ENCODE results near the gene FSTL4.

Gene FSTL4

DNA sequence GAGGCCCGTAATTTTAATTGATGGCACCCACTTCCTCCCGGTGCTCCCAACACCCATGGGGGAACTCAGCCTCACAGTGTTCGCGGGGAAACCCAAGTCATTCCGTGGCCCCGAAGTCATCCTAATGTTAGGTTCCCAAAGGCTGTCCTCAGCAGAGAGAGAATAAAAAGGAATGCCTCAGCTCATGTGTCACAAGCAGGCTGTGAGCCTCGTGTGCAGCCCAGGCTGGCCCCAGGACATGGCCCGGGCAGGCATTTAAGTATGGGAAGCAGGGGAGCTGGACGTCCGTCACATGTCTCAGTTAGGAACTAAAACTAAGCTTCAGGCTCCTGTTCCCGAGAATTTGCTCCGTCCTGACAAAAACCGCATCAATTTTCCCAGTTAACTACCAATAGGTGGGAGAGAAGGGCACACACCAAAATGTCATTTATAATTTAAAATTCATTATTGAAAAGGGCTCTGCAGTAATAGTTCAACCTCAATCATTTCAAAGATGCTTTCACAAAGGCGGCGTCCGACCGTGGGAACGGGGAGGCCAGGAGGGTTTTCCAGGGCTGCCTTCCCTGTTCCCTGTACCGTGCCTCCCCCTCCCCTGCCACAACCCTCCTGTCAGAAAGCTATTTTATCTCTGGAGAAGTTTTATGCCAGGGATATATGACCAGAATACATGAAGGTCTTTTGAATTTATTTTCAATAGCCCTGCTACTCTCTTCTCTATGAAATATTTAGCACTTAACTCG, 137.3 kb downstream of the FSTL4 start:
- DNase-seq = no peak

DNA sequence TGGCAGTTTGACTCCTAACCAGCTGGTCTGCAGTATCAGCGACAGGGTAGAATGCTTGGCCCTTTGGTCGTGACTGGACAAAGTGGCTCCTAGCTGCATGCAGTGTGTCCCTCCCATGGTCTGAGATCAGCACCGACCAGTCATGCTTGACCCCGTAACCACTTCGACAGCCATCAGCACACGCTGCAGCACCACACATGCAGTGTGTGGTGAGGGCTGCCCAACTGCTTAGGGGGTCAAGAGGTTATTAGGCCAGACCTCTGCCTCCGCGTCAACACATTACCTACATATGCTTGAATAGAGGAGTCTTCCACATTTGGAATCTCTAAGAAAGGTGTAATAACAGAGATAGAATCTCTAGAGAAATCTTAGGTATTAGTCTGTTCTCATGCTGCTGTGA, 139.1 kb downstream of the FSTL4 start:
- no peak for DNase-seq

DNA sequence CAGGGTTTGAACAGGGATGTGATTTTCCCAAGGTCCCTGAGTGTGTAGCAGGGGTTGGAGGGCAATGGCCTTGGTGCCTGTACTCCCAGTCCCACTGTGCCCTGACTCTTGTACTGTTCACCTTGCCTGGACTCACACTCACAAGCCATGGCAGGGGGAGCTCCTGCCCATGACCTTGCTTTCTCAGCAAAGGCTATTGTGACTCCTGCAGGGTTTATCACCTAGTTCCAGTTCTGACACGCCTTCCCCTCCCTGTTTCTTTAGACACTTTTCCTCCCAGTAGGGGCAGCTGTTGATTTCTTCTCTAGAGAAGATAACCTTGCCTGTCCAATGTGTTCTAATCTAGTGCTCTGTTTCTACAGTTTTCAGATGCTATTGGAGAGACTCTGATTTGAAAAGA, 139.5 kb downstream of the FSTL4 start:
- no peak for DNase-seq

DNA sequence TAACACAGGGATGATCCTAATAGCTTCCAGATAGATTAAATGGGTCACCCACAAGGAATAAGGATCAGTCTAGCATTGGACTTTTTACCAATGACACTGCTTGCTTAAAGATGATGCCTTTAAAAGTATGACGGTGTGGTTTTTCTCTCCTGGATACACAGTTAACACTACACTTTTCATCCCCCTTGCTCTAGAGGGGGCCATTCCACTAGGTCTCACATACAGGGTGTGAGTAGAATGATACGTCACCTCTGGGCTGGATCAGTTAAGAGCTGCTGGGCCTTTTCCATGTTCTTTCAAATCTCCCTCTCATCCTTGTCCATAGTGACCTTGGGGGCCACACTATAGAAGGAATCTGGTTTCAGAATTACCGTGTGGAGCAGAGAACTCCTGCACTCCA, 140.6 kb downstream of the FSTL4 start:
- no peak for DNase-seq

DNA sequence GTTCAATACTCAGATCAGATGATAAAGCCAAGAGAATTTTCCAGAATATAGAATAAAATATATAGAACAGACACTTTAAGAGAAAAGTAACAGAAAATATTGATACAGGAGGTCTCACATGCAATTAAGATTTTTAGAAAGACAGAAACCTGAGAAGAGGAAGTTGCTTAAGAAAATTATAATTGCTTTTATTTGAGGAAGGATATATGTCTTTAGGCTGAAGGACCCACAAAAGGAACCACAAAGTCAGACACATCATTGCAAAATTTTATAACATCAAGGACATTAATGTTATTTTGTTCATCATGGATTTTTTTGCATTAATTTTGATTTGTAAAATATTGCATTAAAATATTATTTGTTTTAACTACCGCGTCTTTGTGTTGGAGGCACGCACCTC, 141.5 kb downstream of the FSTL4 start:
- DNase-seq = no peak

DNA sequence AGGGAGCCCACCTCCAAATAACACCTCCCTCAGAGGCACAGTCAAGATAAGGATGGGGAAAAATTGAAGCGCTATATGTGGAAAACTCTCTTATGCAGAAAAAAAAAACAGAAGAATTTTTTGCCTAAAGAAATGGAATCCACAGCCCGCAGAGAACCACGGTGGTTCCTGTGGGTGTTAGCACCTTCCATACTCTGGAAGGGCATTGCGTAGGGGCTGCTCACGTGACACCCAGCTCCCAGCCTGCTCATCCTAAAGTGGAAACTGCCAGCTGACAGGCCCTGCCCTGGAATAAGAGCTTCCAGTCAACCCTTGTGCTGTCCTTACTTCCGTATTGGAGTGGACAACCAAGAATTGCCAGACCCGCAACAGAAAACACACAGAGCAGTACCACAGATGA, 142.5 kb downstream of the FSTL4 start:
- no peak for DNase-seq

DNA sequence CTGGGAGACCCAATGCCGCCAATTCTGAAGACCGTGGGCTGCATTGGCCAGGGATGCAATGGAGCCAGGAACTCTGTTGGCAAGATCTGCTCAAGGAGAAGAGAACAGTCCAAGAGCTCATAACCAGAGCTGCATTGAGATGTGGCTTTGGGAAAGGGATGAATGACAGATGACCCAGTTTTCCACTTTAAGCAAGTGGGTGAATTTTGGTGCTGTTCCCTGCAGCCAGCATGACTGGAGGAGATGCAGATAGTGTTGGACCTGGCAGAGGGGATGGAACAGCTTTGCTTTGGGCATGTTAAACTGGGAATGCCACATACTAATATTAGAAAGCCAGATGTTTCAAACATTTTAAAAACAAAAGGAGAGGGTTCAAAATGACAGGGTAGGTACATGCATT, 143.1 kb downstream of the FSTL4 start:
- DNase-seq = no peak

DNA sequence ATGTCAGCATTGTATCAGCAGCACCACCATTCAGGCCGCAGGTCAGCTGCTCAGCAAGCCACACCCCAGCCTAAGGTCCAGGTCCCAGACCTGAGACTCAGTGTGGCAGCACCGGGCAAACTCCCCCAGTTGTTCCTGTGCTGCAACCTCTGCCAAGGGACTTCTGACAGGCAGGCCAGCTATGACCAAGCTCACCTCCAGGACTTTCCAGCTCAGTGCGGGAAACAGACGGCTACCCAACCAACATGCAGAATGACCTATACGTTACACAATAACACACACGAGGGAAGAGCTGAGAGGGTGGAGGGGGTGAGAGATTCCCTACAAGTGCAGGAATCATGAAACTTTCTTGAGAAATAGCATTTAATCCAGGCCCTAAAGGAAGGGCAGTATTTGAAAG, 143.7 kb downstream of the FSTL4 start:
- DNase-seq = no peak

DNA sequence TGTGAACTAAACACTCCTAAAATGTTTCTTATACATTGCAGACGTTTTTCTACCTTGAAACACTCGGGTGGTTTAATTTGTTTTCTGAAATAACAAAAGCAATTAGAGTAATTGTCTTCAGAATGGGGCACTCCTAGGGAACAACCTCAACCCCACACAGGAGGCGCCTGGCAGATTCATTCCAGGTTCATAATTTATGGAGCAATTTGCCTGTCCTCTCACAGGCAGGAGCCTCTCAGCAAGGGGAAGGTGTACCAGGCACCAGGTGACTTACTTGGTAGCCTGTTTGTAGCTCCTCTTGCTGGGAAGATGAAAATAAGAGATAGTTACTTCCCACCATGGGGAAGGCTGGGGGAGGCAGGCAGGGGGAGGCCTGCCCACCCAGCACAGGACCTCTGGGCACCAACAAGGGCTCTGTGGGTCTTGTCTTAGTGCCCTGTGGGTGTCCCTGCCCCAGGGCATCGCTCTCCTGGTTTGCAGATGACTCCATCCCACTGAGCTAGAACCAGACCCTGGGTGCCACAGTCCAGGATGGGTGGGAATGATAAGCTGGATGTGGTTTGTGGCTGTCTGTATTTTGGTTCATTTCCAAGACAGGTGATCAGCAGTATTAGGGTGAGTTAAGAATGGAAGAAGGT, 144.4 kb downstream of the FSTL4 start:
- DNase-seq = peak; percentile 18

DNA sequence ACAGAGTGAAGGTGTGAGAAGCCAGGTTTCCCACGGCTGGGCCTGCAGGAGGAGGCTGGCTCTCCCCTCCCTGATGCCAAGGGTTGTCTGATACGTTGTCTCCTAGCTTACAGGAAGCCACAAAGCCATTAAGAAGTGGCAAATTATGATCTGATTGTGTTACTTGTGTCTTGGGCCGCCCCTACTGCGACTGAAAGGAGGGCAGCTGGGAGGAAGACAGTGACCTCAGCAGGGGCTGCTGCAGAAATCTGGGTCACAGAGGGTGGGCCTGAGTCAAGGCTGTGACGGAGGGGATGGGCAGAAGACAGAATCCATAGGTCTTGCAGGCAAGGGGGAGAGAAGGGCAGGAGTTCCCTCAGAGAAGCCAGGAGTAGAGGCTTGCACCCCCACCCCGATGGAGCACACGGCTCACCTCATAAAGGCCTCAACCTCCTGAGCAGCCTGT, 145.0 kb downstream of the FSTL4 start:
- no peak for DNase-seq

DNA sequence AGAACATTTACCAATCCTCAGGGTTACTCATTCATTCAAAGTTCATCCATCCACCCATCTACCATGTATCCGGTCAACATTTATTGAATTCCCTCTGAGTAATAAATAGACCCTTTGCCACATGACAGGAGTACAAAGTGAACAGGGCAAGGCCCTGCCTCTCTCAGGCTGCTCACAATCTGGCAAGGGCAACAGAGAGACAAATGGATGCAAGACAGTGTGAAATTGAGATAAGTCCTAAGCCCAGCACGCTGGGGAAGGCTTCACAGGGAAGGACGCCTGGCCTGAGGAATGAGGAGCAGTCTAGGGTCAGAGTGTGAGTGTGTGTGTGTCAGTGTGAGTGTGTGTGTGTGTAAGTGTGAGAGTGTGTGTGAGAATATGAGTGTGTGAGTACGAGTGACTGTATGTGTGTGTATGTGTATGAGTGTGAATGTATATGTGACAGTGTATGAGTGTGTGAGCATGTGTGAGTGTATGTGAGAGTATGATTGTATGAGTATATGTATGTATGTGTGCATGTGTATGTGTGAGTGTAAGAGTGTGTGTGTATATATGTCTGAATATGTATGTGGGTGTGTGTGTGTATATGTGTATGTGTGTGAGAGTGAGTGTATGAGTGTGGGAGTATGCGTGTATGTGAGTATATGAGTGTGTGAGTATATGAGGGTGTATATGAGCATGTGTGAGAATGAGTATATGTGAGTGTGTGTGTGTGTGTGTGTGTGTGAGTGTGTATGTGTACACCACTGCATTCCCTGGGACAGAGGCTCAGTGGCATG, 145.6 kb downstream of the FSTL4 start:
- DNase-seq = no peak

DNA sequence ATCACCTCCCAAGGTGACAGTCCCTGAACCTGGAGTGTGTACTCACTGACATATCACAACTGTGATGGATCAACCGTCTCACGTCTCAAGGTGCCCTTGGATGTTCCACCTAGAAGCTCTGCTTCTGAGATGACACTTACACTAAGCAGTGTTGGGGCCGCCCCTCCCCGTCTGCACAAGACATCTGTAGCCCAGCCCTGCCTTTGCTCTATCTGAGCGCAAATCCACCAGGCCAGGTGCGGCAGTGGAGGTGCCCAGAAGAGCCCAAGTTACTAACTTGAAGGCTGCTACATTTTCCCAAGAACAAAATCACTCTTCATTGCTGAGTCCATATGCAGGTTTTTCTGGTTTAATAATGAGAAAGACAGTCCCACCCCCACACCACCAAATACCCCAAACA, 148.3 kb downstream of the FSTL4 start:
- DNase-seq = no peak

DNA sequence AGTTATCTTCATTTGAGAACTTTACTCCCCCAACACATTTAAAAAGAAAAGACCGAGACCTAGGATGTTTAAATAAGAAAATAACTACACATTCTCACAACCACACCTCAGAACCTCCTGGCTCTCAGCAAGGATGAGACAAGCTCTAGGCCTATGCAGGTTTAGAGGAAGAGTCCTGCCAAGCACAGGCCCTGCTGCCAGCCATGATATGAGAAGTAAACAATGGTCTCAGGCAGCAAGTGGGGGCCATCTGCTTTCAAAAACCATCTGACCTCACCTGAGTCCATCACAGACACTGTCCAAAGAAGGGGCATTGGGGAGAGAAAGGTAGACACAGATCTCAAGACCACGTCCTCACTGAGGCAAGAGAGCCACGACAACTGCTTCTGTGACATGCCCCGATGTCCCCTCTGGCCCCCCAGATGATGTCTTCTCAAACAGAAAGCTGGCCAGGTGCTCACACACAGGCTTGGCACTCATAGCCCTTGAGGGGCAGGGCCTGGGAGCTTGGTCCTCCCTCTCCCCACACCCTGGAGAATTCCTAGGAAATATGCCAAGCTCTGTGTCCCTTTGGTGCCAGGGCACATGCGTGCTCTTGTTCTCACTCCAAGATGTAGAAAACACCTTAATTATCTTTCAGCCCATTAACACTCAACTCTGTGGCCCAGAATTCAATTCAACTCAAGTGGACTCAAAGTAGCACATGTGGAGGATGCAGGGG, 150.4 kb downstream of the FSTL4 start:
- DNase-seq = no peak

DNA sequence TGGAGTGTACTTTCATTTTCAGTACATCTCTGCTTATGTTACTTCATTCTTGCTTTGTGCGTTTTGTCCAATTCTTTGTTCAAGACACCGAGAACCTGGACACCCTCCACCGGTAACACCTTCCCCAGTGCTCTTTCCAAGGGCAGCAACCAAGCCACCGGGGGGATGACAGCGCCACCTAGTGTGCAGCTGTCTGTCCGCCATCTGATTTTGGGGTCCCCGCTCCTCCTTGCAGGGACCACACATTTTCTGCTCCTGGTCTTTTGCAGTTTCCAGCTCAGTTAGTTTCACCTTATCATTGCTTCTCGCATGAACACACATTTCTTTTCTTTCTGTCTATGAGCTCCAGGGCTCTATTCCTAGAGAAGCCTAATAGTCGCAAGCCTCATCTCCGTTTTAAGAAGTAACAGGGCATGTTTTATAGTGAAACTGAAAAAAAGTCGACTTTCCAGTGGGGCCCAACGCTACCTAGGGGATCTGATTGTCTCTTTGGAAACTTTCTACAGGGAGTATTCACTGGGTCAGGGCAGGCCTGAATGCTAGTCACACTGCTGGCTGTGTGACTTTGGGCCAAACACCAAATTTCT, 152.1 kb downstream of the FSTL4 start:
- peak; percentile 7 for DNase-seq

DNA sequence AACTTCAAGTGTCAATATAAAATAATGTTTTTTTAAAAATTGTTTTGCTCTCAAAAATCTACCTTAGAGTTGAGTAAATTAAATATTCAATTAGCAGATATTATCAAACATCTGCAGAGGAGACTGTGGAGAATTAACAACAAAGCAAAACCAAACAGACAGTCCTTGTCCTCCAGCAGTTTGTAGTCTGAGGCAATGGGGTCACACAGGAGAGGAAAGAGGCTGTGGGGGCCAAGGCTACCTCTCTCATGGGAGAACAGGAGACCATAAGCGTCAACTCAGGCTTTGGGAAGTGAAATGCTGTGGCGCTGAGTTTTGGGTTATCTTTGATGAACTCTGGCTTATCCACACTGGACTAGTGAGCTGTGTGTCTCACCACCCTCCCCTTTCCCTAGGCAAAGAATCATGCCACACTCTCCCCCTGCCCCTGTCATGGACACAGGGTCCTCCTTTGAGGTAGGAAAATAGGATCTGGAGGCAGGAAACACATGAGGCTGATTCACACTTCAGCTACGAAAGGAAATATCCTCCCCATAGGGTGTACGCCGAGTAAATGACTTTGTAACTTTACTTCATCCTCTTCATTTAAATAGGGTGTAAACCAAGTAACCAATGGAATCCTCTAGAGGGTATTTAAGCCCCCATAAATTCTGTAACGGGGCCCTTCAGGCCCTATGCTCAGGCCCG, 152.7 kb downstream of the FSTL4 start:
- DNase-seq = no peak

DNA sequence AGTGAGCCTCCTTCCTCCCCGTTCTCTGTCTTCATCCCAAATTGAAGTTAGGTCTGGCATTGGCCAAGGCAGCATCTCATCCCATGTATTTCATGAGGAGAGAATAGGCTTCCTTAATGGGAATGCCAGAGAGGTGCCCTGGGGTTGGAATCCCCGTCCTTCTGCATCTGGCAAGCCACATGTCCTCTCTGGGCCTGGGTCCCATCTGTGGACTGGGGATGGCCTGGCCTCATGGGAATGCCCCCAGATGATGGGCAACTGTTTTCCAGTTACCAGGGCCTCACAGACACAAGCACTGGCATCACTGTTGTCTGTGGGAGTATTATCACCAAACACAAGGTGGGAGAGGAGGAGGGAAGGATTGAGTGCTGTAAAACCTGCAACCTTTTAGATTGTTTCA, 153.9 kb downstream of the FSTL4 start:
- DNase-seq = no peak

DNA sequence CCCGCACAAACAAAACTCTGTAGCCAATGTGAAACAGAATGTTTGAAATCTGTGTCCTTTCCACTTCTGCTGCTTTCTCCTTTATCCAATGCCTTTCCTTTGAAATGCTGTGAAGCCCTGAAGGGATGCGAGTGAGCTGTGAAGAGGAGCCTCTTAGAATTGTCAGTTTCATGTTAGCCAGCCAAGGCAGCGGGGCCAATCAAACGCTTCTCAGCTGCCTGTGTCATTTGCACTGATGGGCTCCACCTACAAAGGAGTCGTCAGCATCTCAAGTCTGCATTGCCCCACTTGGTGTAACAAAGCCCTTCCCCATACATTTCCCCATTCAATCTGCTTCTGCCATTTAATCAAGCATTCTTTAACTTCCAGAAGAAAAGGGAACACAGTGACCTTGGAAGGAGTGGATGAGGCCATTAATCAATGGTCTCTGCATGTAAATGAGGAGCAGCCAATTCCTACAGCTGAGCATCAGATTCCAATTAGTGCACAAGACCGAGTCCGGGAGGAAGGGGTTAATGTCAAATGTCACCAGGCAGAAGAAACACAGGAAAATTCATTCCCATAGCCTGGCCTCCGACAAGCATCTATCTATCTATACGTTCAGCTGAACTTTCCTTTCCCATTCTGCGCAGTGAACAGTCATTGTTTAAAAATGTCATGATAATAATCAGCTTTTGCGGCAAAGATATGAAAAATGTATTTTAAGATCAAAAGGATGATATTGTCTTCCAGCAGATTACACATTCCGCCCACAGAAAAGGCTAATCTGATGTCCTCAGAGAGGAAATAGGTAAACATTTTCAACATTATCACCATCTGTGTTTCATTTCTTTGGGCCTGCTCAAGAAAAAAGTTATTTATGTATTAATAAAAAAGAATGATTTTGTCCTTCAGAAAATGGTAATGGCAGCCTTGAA, 154.6 kb downstream of the FSTL4 start:
- no peak for DNase-seq

DNA sequence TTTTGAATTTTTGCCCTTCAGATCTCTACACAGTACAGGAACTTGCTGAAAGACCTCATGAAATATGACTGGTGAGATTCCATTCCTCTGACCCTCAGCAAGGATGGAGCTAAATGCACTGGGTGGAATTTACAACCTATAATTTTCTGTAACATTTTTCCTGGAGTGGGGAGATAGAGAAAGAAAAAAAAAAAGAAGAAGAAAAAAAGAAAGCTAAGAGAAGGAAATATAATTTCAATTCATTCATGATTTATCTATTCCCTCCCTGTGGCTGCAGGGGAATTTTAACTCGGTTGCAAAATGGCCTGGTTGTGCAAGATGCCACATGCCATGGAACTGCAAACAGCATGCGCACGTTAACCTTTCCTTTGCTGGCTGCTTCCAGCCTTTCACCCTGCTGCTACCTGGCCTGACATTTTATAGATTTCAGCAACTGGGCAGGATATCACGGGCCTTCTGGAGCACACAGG, 155.4 kb downstream of the FSTL4 start:
- DNase-seq = no peak

DNA sequence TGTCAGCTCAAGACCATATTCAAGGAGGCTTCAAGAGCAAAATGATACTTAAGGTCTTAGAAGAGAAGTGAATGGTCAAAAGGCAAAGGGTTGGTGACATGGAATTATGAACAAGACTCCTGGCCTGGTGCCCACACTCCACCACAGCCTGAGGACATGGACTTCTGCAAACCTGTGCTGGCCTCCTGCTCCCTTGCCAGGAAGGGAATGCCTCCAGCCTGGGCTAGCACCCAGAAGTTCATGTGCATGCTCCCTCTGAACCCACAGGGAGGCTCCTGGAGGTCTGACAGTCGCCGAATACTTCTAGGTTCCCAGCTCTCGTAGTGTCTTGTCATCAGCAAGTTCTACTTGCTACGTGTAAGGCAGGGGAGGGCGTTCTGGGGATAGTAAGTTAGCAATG, 156.7 kb downstream of the FSTL4 start:
- DNase-seq = no peak

DNA sequence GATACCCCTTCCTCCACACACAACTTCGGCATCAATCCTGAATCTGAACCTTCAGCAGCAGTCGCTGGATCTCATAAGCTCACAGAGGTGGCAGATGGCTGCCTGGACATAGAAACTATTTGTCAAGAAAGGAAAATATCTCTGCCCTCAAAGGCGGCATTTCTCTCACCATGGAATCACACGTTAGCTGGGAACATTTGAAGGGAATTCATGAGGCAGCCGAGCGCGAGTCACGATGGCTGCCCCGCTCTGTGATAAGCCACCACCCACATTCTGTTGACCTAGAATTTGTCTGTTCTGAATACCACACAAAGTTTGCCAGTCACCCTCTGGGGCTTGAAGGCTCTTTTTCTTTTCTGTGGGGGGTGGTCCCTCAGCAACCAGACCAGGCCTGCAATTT, 157.9 kb downstream of the FSTL4 start:
- DNase-seq = no peak

DNA sequence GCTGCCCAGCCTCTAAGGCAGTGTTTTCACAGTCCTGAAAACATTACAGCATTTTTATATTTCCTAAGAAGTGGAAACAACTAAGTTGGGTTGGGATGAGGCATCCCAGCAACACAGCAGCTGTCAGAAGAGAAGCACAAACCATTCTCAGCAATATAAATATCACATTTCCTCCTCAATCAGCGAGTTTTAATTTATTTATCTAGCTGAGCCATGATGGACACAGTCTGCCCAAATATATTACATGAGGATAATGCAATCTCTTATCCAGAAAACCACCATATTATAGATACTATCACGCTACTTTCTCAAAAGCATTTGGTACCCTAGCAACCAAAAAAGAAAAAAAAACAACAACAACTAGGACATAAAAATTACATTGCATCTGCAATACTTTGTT, 158.5 kb downstream of the FSTL4 start:
- DNase-seq = no peak

Measured in NCI-H774 (cell line).